Measurements from ENCODE around the gene CHD1.

The CHD1 gene

DNA sequence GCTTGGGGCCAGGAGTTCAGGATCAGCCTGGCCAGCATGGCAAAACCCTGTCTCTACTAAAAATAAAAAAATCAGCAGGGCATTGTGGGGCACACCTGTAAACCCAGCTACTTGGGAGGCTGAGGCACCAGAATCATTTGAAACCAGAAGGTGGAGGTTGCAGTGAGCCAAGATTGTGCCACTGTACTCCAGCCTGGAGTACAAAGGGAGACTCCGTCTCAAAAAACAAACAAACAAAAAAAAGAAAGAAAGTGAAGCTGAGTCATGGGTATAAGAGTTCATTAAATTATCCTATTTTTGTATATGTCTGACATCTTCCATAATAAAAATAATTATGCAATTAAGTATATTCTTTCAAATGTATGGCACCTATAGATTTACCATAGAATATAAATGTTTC is 37.2 kb downstream of the CHD1 start:
- H3K9me3 ChIP-seq (ENCODE audit: severe bottlenecking): no peaks in the 10 kb centered on the region
- no peak overlapping the region for H3K27ac ChIP-seq (ENCODE audit: poor library complexity, severe bottlenecking)
- H3K4me3 ChIP-seq (ENCODE audit: severe bottlenecking): no peak overlapping the region
- TF ChIP-seq CTCF (IDR thresholded peaks at IDR 0.05; ENCODE audit: poor library complexity, severe bottlenecking): no peak
- DNase-seq (ENCODE audit: low spot score) (no peak), ATAC-seq (ENCODE audit: low read depth) (no peak)
- H3K4me1 ChIP-seq (ENCODE audit: insufficient read depth, poor library complexity, severe bottlenecking): no peaks in the 10 kb centered on the region
- no peaks in the 10 kb centered on the region for H3K27me3 ChIP-seq (ENCODE audit: insufficient read depth, poor library complexity, severe bottlenecking)
- H3K36me3 ChIP-seq (ENCODE audit: low read depth): peaks cover 99% of the 10 kb centered on the region

GRCh38 chr5:98880598-98880997 is 48.2 kb downstream of the CHD1 start:
- Histone ChIP-seq H3K4me1 (ENCODE audit: insufficient read depth, poor library complexity, severe bottlenecking) (peaks cover 7% of the 10 kb centered on the region), H3K27me3 (ENCODE audit: insufficient read depth, poor library complexity, severe bottlenecking) (no peaks in the 10 kb centered on the region), H3K27ac (ENCODE audit: poor library complexity, severe bottlenecking) (no peak overlapping the region), H3K36me3 (ENCODE audit: low read depth) (peaks cover 93% of the 10 kb centered on the region), H3K9me3 (ENCODE audit: severe bottlenecking) (no peaks in the 10 kb centered on the region), H3K4me3 (ENCODE audit: severe bottlenecking) (no peak overlapping the region)
- TF ChIP-seq CTCF (IDR thresholded peaks at IDR 0.05; ENCODE audit: poor library complexity, severe bottlenecking): no peak
- DNase-seq (ENCODE audit: low spot score) (no peak), ATAC-seq (ENCODE audit: low read depth) (no peak)

DNA sequence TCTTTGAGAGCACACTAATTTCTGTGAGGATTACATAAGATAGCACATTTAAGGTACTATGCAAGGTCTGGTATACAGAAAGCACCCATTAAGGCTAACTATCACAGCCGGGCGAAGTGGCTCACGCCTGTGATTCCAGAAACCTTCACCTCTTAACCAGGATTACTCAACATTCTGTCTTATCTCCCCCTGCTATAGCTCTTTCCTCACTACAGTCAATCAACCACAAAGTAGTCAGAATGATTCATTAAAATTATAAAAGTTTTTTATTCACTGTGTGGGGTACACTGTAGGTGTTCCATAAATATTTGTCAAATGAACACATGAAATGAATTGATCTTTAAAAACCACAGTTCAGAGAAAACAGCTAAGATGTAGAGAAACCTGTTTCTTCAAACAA is 48.7 kb downstream of the CHD1 start:
- no peak overlapping the region for H3K4me3 ChIP-seq (ENCODE audit: severe bottlenecking)
- no peaks in the 10 kb centered on the region for H3K9me3 ChIP-seq (ENCODE audit: severe bottlenecking)
- H3K4me1 ChIP-seq (ENCODE audit: insufficient read depth, poor library complexity, severe bottlenecking): peaks cover 7% of the 10 kb centered on the region
- H3K36me3 ChIP-seq (ENCODE audit: low read depth): peaks cover 93% of the 10 kb centered on the region
- ATAC-seq (ENCODE audit: low read depth): peak; percentile 55
- no peak overlapping the region for H3K27ac ChIP-seq (ENCODE audit: poor library complexity, severe bottlenecking)
- H3K27me3 ChIP-seq (ENCODE audit: insufficient read depth, poor library complexity, severe bottlenecking): no peaks in the 10 kb centered on the region
- no peak for DNase-seq (ENCODE audit: low spot score)
- TF ChIP-seq CTCF (IDR thresholded peaks at IDR 0.05; ENCODE audit: poor library complexity, severe bottlenecking): no peak

DNA sequence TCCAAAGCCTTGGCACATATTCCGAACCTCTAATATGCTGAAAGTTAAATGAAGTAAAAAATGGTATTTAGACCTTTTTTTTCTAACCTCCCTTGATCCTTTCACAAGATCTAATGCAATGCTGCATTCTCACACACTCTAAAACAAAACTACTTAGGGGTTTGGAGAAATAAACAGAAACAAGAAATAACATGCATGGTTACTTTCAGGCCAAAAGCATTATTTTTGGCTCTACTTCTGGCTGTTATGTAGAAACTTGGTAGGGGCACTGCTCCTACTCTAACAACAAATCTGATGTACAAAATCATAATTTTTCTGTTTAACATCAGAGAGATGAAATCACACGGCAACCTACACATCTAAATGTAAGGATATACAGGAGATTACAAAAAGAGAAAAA is 51.2 kb downstream of the CHD1 start:
- H3K27me3 ChIP-seq (ENCODE audit: insufficient read depth, poor library complexity, severe bottlenecking): no peaks in the 10 kb centered on the region
- peaks cover 12% of the 10 kb centered on the region for H3K4me1 ChIP-seq (ENCODE audit: insufficient read depth, poor library complexity, severe bottlenecking)
- ATAC-seq (ENCODE audit: low read depth): no peak
- no peak for TF ChIP-seq CTCF (IDR thresholded peaks at IDR 0.05; ENCODE audit: poor library complexity, severe bottlenecking)
- H3K27ac ChIP-seq (ENCODE audit: poor library complexity, severe bottlenecking): no peak overlapping the region
- no peak for DNase-seq (ENCODE audit: low spot score)
- peaks cover 100% of the 10 kb centered on the region for H3K36me3 ChIP-seq (ENCODE audit: low read depth)
- H3K9me3 ChIP-seq (ENCODE audit: severe bottlenecking): no peaks in the 10 kb centered on the region
- H3K4me3 ChIP-seq (ENCODE audit: severe bottlenecking): no peak overlapping the region

DNA sequence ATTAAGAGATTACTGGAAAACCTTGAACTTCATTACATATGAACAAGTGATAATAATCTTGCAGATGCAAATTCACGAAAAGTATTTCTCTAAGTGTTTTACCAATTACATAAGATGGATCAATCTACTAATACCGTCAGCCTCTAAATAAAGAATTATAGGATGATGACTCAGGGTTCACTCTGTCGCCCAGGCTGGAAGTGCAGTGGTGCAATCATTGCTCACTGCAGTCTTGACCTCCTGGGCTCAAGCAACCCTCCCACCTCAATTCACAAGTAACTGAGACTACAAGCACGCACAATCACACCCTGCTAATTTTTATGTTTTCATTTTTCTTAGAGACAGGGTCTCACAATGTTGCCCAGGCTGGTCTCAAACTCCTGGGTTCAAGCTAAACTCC is 56.1 kb downstream of the CHD1 start:
- Histone ChIP-seq H3K4me3 (ENCODE audit: severe bottlenecking) (no peak overlapping the region), H3K4me1 (ENCODE audit: insufficient read depth, poor library complexity, severe bottlenecking) (peaks cover 6% of the 10 kb centered on the region), H3K36me3 (ENCODE audit: low read depth) (peaks cover 100% of the 10 kb centered on the region), H3K27ac (ENCODE audit: poor library complexity, severe bottlenecking) (no peak overlapping the region), H3K27me3 (ENCODE audit: insufficient read depth, poor library complexity, severe bottlenecking) (no peaks in the 10 kb centered on the region), H3K9me3 (ENCODE audit: severe bottlenecking) (no peaks in the 10 kb centered on the region)
- DNase-seq (ENCODE audit: low spot score) (no peak), ATAC-seq (ENCODE audit: low read depth) (peak; percentile 88)
- no peak for TF ChIP-seq CTCF (IDR thresholded peaks at IDR 0.05; ENCODE audit: poor library complexity, severe bottlenecking)
